ENCODE measurements around the gene C1QC. TPM values are rescaled to one million over a fixed set of nuclear protein-coding genes. Genes with fewer than 3 reads are reported as not detected.

The C1QC gene
- total RNA-seq, 1 donor from 2014 or later = not detected

- no peak for DNase-seq (ENCODE audit: extremely low spot score, unreplicated experiment)
- Mint-ChIP-seq H3K9me3 (ENCODE audit: unreplicated experiment) (no peaks in the 10 kb centered on the region), H3K27ac (ENCODE audit: unreplicated experiment) (no peak overlapping the region), H3K27me3 (ENCODE audit: unreplicated experiment) (peaks cover 57% of the 10 kb centered on the region), H3K36me3 (ENCODE audit: unreplicated experiment) (no peaks in the 10 kb centered on the region), H3K4me1 (ENCODE audit: unreplicated experiment) (no peaks in the 10 kb centered on the region), H3K4me3 (ENCODE audit: unreplicated experiment) (no peak overlapping the region)
- TF ChIP-seq CTCF (IDR thresholded peaks at IDR 0.05) = no peak
These were observed 37.3 kb upstream of the C1QC start for GRCh38 chr1:22606161-22606560.

GRCh38 chr1:22607154-22607553 is 36.3 kb upstream of the C1QC start:
- Mint-ChIP-seq H3K36me3 (ENCODE audit: unreplicated experiment) (no peaks in the 10 kb centered on the region), H3K9me3 (ENCODE audit: unreplicated experiment) (no peaks in the 10 kb centered on the region), H3K27me3 (ENCODE audit: unreplicated experiment) (peaks cover 60% of the 10 kb centered on the region), H3K27ac (ENCODE audit: unreplicated experiment) (no peak overlapping the region), H3K4me3 (ENCODE audit: unreplicated experiment) (no peak overlapping the region), H3K4me1 (ENCODE audit: unreplicated experiment) (no peaks in the 10 kb centered on the region)
- no peak for DNase-seq (ENCODE audit: extremely low spot score, unreplicated experiment)
- TF ChIP-seq CTCF (IDR thresholded peaks at IDR 0.05) = no peak

GRCh38 chr1:22608361-22608760 is 35.1 kb upstream of the C1QC start:
- Mint-ChIP-seq H3K27me3 (ENCODE audit: unreplicated experiment) (peaks cover 64% of the 10 kb centered on the region), H3K27ac (ENCODE audit: unreplicated experiment) (no peak overlapping the region)
- no peak for DNase-seq (ENCODE audit: extremely low spot score, unreplicated experiment)

GRCh38 chr1:22609291-22609690 is 34.1 kb upstream of the C1QC start:
- Mint-ChIP-seq H3K9me3 (ENCODE audit: unreplicated experiment) (no peaks in the 10 kb centered on the region), H3K27me3 (ENCODE audit: unreplicated experiment) (peaks cover 59% of the 10 kb centered on the region), H3K4me3 (ENCODE audit: unreplicated experiment) (no peak overlapping the region), H3K4me1 (ENCODE audit: unreplicated experiment) (no peaks in the 10 kb centered on the region), H3K27ac (ENCODE audit: unreplicated experiment) (no peak overlapping the region), H3K36me3 (ENCODE audit: unreplicated experiment) (no peaks in the 10 kb centered on the region)
- DNase-seq (ENCODE audit: extremely low spot score, unreplicated experiment) = no peak
- no peak for TF ChIP-seq CTCF (IDR thresholded peaks at IDR 0.05)

More at GRCh38 chr1:22608361-22608760, 35.1 kb upstream of the C1QC start:
- no peak for TF ChIP-seq CTCF (IDR thresholded peaks at IDR 0.05)
- H3K9me3 Mint-ChIP-seq (ENCODE audit: unreplicated experiment) = no peaks in the 10 kb centered on the region
- H3K36me3 Mint-ChIP-seq (ENCODE audit: unreplicated experiment) = no peaks in the 10 kb centered on the region
- no peak overlapping the region for H3K4me3 Mint-ChIP-seq (ENCODE audit: unreplicated experiment)
- no peaks in the 10 kb centered on the region for H3K4me1 Mint-ChIP-seq (ENCODE audit: unreplicated experiment)

GRCh38 chr1:22611530-22611947 is 31.9 kb upstream of the C1QC start:
- TF ChIP-seq CTCF (IDR thresholded peaks at IDR 0.05) = no peak
- H3K9me3 Mint-ChIP-seq (ENCODE audit: unreplicated experiment) = no peaks in the 10 kb centered on the region
- DNase-seq (ENCODE audit: extremely low spot score, unreplicated experiment) = no peak
- peaks cover 45% of the 10 kb centered on the region for H3K27me3 Mint-ChIP-seq (ENCODE audit: unreplicated experiment)
- no peak overlapping the region for H3K4me3 Mint-ChIP-seq (ENCODE audit: unreplicated experiment)
- H3K27ac Mint-ChIP-seq (ENCODE audit: unreplicated experiment) = no peak overlapping the region
- no peaks in the 10 kb centered on the region for H3K4me1 Mint-ChIP-seq (ENCODE audit: unreplicated experiment)
- no peaks in the 10 kb centered on the region for H3K36me3 Mint-ChIP-seq (ENCODE audit: unreplicated experiment)
